Epithelial cell of esophagus (primary cell): ENCODE data around the gene GOLPH3L.

Source experiments
- DNase-seq: peaks from one replicate; pipeline ENCODE4 v3.0.0; 2010; ENCODE audit warnings: low read depth
- H3K4me3 ChIP-seq: 2 replicates; pipeline ENCODE4 v1.5.1; 2011; ENCODE audit warnings: mild to moderate bottlenecking, low read length, control low read depth
- CTCF ChIP-seq: IDR thresholded peaks from 2 replicates; pipeline ENCODE4 v1.5.1; 2011; ENCODE audit warnings: low read depth, mild to moderate bottlenecking, low read length, control low read depth, inconsistent platforms; ENCODE audit not compliant: insufficient read depth; ENCODE audit errors: missing control alignments

GOLPH3L gene

GRCh38 chr1:150621497-150622302 is 75.3 kb downstream of the GOLPH3L start:
- DNase-seq, result peak; percentile 66
- H3K4me3 ChIP-seq, result no peak overlapping the region
- TF ChIP-seq CTCF, result peak; percentile 52

- H3K4me3 ChIP-seq, result no peak overlapping the region
- no peak for TF ChIP-seq CTCF
- DNase-seq, result no peak
Measured at GRCh38 chr1:150620919-150621318, 76.0 kb downstream of the GOLPH3L start.

GRCh38 chr1:150619576-150620509 is 77.1 kb downstream of the GOLPH3L start:
- H3K4me3 ChIP-seq, result no peak overlapping the region
- peak; percentile 84 for DNase-seq
- peak; percentile 57 for TF ChIP-seq CTCF

DNA sequence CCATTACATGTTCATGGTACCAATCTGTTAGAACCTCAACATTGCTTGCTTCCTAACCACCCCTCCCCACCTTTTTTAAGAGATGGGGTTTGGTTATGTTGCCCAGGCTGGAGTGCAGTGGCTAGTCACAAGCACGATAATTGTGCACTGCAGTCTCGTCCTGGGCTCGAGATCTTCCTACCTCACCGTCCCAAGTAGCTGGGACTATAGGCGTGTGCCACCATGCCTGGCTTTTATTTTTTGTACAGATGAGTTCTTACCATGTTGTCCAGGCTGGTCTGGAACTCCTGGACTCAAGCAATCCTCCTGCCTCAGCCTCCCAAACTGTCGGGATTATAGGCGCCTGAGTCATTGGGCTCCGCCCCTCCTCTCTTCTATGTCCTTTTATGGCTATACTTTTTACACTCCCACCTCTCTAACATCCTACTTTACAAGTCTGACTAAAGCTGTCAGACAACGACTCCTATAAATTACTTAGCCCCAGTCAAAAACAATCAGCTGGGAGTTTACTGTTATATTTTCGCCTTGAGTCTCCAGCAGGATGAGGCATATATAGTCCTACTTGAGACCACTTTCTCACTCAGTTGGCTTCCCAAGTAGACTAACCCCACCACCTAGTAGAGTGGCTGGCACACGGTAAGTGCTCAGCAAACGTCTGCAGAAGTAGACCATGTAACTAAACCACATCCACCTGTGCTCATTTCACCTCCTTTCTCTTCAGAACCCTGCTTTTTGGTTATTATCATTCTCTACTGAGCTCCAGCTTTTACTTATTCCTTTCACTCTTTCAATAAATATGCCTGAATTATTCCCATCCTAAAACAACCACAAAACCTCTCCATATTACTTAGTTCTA is 81.4 kb downstream of the GOLPH3L start:
- H3K4me3 ChIP-seq, result no peak overlapping the region
- no peak for DNase-seq
- TF ChIP-seq CTCF, result no peak

- peak; percentile 85 for DNase-seq
- TF ChIP-seq CTCF, result no peak
- no peak overlapping the region for H3K4me3 ChIP-seq
Measured at GRCh38 chr1:150613061-150613920, 83.7 kb downstream of the GOLPH3L start.

- DNase-seq, result no peak
- no peak overlapping the region for H3K4me3 ChIP-seq
- TF ChIP-seq CTCF, result no peak
Measured at GRCh38 chr1:150612014-150612345, 85.0 kb downstream of the GOLPH3L start.
